ENCODE measurements around the gene BTBD17.
A peak's percentile ranks its signal among the peaks of the same experiment; 100 is the strongest.

BTBD17 gene

GRCh38 chr17:74360899-74361229 is 804 bp downstream of the BTBD17 start:
- Histone ChIP-seq H3K27me3 (ENCODE audit: low read depth) (peaks cover 21% of the 10 kb centered on the region), H3K4me1 (no peaks in the 10 kb centered on the region), H3K9me3 (no peaks in the 10 kb centered on the region), H3K36me3 (replicated peaks) (no peaks in the 10 kb centered on the region), H3K4me3 (no peak overlapping the region)
- in situ Hi-C loops (cut with MboI; ENCODE audit: low sequenced_read_pairs): no loop called here
- no peak for DNase-seq (ENCODE audit: low spot score in 2 of 2)

- Histone ChIP-seq H3K9me3 (no peaks in the 10 kb centered on the region), H3K36me3 (replicated peaks) (no peaks in the 10 kb centered on the region)
- in situ Hi-C loops (cut with MboI; ENCODE audit: low sequenced_read_pairs): no loop called here
These were observed 1.8 kb downstream of the BTBD17 start for GRCh38 chr17:74359916-74360315.

GRCh38 chr17:74358697-74359096 is 3.0 kb downstream of the BTBD17 start:
- DNase-seq (ENCODE audit: low spot score in 2 of 2): no peak
- Histone ChIP-seq H3K9me3 (no peaks in the 10 kb centered on the region), H3K36me3 (replicated peaks) (no peaks in the 10 kb centered on the region), H3K27me3 (ENCODE audit: low read depth) (peaks cover 35% of the 10 kb centered on the region), H3K4me3 (no peak overlapping the region), H3K4me1 (no peaks in the 10 kb centered on the region)
- in situ Hi-C loops (cut with MboI; ENCODE audit: low sequenced_read_pairs): no loop called here

More at GRCh38 chr17:74359916-74360315, 1.8 kb downstream of the BTBD17 start:
- Histone ChIP-seq H3K4me3 (no peak overlapping the region), H3K27me3 (ENCODE audit: low read depth) (peaks cover 26% of the 10 kb centered on the region), H3K4me1 (no peaks in the 10 kb centered on the region)
- no peak for DNase-seq (ENCODE audit: low spot score in 2 of 2)

DNA sequence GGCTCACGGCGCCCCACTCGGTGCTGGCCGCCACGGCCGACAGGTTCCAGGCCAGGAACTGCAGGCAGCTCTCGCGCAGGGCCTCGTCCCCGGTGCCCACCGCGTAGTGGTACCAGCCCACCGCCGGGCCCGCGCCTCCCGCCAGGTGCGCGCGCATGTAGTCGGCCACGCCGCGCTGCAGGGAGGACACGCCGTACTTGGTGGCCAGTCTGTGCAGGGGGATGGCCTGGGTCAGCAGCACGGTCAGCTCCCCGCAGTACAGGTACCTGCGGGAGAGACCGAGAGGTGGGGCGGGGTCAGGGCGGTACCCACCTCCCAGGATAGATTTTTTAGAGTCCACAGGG is 4.2 kb downstream of the BTBD17 start:
- Histone ChIP-seq H3K4me1 (no peaks in the 10 kb centered on the region), H3K9me3 (no peaks in the 10 kb centered on the region), H3K36me3 (replicated peaks) (no peaks in the 10 kb centered on the region), H3K27me3 (ENCODE audit: low read depth) (peaks cover 38% of the 10 kb centered on the region), H3K4me3 (no peak overlapping the region)
- DNase-seq (ENCODE audit: low spot score in 2 of 2): no peak
- in situ Hi-C loops (cut with MboI; ENCODE audit: low sequenced_read_pairs): no loop called here

DNA sequence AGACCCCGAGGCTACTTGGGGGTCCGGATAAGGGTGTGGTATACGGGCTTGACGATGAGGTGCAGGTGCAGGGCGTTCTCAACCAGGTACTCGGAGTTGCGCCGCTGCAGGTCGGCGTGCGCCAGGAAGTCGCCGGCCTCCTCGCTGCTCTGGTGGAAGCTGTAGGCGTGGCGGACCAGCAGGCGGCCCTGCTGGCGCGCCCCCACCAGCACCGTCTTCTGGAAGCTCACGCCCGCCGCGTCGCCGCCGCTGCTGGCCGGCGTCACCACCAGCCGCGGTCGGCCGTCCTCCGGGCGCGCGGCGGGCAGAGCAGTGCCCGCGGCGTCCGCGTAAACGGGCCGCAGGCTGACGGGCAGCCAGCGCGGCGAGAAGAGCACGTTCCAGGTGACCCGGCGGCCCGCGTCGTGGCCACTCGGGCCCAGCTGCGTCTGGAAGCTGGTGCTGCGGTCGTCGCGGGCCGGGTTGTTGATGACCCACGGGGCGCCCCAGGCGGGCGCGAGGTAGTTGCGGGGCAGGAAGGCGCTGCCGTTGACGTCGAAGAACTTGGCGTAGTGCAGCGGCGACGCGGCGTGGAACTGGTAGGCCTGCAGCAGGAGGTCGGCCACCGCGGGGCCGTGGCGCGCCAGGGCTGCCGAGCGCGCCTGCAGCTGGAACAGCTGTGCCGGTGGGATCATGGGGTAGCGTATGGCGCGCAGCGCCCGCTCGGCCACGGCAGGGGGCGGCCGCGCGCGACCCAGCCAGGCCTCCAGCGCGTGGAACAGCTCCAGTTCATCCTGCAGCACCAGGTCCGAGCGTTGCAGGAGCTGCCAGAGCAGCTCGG is 4.8 kb downstream of the BTBD17 start:
- no peak for DNase-seq (ENCODE audit: low spot score in 2 of 2)
- in situ Hi-C loops (cut with MboI; ENCODE audit: low sequenced_read_pairs): no loop called here
- H3K4me3 ChIP-seq: no peak overlapping the region

DNA sequence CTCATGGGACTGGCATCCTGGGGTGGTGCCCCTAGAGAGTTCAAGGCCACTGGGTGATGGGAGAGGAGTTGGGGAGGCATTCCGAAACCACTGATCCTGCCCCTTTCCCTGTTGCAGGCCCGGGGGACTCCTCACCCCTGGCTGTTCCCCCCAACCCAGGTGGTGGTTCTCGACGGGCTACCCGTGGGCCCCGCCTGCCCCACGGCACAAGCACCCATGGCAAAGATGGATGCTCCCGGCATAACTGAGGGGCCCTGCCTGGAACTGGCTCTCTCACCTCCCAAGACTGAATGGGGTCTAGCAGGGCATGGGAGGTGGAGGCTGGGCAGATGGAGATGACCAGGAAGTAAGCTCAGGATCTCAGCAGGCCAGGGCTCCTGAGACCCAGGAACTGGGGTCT is 6.6 kb downstream of the BTBD17 start:
- no peak for DNase-seq (ENCODE audit: low spot score in 2 of 2)
- H3K27me3 ChIP-seq (ENCODE audit: low read depth): peaks cover 54% of the 10 kb centered on the region
- no peak overlapping the region for H3K4me3 ChIP-seq
- in situ Hi-C loops (cut with MboI; ENCODE audit: low sequenced_read_pairs): no loop called here
- H3K4me1 ChIP-seq: no peaks in the 10 kb centered on the region
- H3K36me3 ChIP-seq (replicated peaks): no peaks in the 10 kb centered on the region
- no peaks in the 10 kb centered on the region for H3K9me3 ChIP-seq

More for the DNA sequence above, 4.8 kb downstream of the BTBD17 start:
- peaks cover 44% of the 10 kb centered on the region for H3K27me3 ChIP-seq (ENCODE audit: low read depth)
- no peaks in the 10 kb centered on the region for H3K9me3 ChIP-seq
- no peaks in the 10 kb centered on the region for H3K4me1 ChIP-seq
- no peaks in the 10 kb centered on the region for H3K36me3 ChIP-seq (replicated peaks)

DNA sequence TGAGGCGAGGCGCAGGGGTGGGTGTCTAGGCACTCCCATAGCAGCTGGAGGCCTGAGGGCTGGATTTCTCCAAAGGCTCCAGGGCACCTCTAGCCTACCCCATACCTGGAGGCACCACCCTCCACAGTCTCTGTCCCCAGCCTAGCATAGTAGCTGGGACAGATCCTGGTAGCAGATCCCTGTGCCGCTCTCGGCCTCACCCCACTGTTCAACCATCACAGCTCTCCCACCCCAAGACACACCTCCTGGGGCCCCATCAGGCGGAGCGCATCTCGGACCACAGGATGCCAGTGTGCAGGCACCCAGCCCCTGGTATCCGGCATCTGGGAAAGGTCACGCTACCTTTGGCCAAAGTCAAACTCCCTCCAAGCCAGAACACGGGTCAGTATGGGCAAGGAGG is 7.1 kb downstream of the BTBD17 start:
- H3K27me3 ChIP-seq (ENCODE audit: low read depth): peaks cover 57% of the 10 kb centered on the region
- in situ Hi-C loops (cut with MboI; ENCODE audit: low sequenced_read_pairs): no loop called here
- H3K4me3 ChIP-seq: no peak overlapping the region
- H3K9me3 ChIP-seq: no peaks in the 10 kb centered on the region
- H3K36me3 ChIP-seq (replicated peaks): no peaks in the 10 kb centered on the region
- H3K4me1 ChIP-seq: no peaks in the 10 kb centered on the region
- DNase-seq (ENCODE audit: low spot score in 2 of 2): no peak

- in situ Hi-C loops (cut with MboI; ENCODE audit: low sequenced_read_pairs): no loop called here
- peak; percentile 46 to 80 for DNase-seq (ENCODE audit: low spot score in 2 of 2)
These were observed 7.5 kb downstream of the BTBD17 start for GRCh38 chr17:74354123-74354522.

DNA sequence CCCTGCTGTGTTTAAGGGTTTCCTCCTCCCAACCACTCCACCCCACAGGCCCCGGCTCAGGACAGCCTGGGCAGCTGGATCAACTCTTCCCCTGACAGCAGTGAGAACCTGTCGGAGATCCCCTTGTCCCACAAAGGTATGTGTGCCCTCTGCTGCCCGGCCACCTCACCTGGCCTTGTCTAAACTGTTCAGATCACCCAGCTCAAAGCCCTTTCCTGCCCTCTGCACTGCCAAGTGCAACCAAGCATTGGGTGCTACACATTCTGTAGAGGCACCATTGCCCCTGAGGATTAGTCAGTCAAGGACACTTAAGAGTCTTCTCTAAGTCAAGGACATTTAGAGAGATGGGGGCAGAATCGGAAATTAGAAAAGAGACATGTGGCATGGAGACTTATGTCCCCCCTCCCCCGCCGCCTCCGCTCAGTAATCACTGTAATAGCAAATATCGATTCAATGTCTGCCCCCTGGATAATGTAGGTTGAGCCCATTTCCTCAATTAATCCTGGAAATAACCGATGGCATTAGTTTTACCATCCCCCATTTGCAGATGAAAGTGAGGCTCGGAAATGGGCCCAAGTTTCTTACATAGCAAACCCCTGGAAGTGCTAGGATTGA is 8.1 kb downstream of the BTBD17 start:
- no peaks in the 10 kb centered on the region for H3K36me3 ChIP-seq (replicated peaks)
- H3K27me3 ChIP-seq (ENCODE audit: low read depth): peaks cover 66% of the 10 kb centered on the region
- H3K4me1 ChIP-seq: no peaks in the 10 kb centered on the region
- in situ Hi-C loops (cut with MboI; ENCODE audit: low sequenced_read_pairs): no loop called here
- H3K4me3 ChIP-seq: no peak overlapping the region
- no peaks in the 10 kb centered on the region for H3K9me3 ChIP-seq
- no peak for DNase-seq (ENCODE audit: low spot score in 2 of 2)

More at GRCh38 chr17:74354123-74354522, 7.5 kb downstream of the BTBD17 start:
- Histone ChIP-seq H3K9me3 (no peaks in the 10 kb centered on the region), H3K4me1 (no peaks in the 10 kb centered on the region), H3K4me3 (no peak overlapping the region), H3K27me3 (ENCODE audit: low read depth) (peaks cover 60% of the 10 kb centered on the region), H3K36me3 (replicated peaks) (no peaks in the 10 kb centered on the region)

DNA sequence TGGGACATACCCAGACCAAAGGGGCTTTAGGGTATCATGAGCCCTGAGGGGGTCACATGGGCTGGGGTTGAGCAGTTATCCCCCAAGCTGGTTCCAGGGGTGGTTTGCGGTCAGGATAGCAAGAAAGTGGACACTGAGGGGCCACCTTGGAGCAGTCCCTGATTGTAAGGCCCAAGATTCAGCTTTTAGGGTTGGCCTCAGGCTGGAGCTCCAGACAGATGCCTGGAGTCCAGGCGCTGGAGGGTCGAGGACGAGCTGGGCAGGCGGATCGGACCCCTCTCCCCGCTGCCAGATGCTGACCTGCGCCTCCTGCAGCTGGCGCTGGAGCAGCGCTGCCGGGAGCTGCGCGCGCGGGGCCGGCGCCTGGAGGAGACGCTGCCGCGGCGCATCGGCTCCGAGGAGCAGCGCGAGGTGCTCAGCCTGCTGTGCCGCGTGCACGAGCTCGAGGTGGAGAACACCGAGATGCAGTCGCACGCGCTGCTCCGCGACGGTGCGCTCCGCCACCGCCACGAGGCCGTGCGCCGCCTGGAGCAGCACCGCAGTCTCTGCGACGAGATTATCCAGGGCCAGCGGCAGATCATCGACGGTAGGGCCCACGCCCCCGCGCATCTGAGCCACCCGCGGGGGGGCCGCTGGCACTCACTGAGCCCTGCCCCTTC is 10.0 kb downstream of the BTBD17 start:
- DNase-seq (ENCODE audit: low spot score in 2 of 2): no peak
- H3K36me3 ChIP-seq (replicated peaks): no peaks in the 10 kb centered on the region
- H3K27me3 ChIP-seq (ENCODE audit: low read depth): peaks cover 67% of the 10 kb centered on the region
- no peaks in the 10 kb centered on the region for H3K9me3 ChIP-seq
- H3K4me3 ChIP-seq: no peak overlapping the region
- in situ Hi-C loops (cut with MboI; ENCODE audit: low sequenced_read_pairs): no loop called here
- no peaks in the 10 kb centered on the region for H3K4me1 ChIP-seq

GRCh38 chr17:74350486-74350885 is 11.2 kb downstream of the BTBD17 start:
- Histone ChIP-seq H3K9me3 (no peaks in the 10 kb centered on the region), H3K27me3 (ENCODE audit: low read depth) (peaks cover 62% of the 10 kb centered on the region)
- in situ Hi-C loops (cut with MboI; ENCODE audit: low sequenced_read_pairs): no loop called here

GRCh38 chr17:74349120-74349519 is 12.5 kb downstream of the BTBD17 start:
- DNase-seq (ENCODE audit: low spot score in 2 of 2): no peak
- H3K9me3 ChIP-seq: no peaks in the 10 kb centered on the region
- H3K27me3 ChIP-seq (ENCODE audit: low read depth): peaks cover 55% of the 10 kb centered on the region
- in situ Hi-C loops (cut with MboI; ENCODE audit: low sequenced_read_pairs): no loop called here
- H3K4me3 ChIP-seq: no peak overlapping the region
- no peaks in the 10 kb centered on the region for H3K4me1 ChIP-seq
- no peaks in the 10 kb centered on the region for H3K36me3 ChIP-seq (replicated peaks)

More at GRCh38 chr17:74350486-74350885, 11.2 kb downstream of the BTBD17 start:
- no peak for DNase-seq (ENCODE audit: low spot score in 2 of 2)
- Histone ChIP-seq H3K4me3 (no peak overlapping the region), H3K36me3 (replicated peaks) (no peaks in the 10 kb centered on the region), H3K4me1 (no peaks in the 10 kb centered on the region)

GRCh38 chr17:74347646-74348045 is 14.0 kb downstream of the BTBD17 start:
- Histone ChIP-seq H3K9me3 (no peaks in the 10 kb centered on the region), H3K27me3 (ENCODE audit: low read depth) (peaks cover 50% of the 10 kb centered on the region), H3K4me3 (no peak overlapping the region), H3K36me3 (replicated peaks) (no peaks in the 10 kb centered on the region), H3K4me1 (no peaks in the 10 kb centered on the region)
- no peak for DNase-seq (ENCODE audit: low spot score in 2 of 2)
- in situ Hi-C loops (cut with MboI; ENCODE audit: low sequenced_read_pairs): no loop called here

Data from HAP-1 (cell line).